SK-N-SH (cell line): Measurements from ENCODE around the gene DSTN. TPM values are rescaled to one million over a fixed set of nuclear protein-coding genes. Genes with fewer than 3 reads are reported as not detected.

Experiments used
- CTCF ChIA-PET: fragments of 300-600, 350-600 bp; formaldehyde crosslinking; extraction: SDS; loops from one replicate; lab custom pipeline; 2021; lab: Yijun Ruan, JAX
- POLR2A ChIA-PET: fragments of 350-600 bp; sonication (Branson Sonifier 250); formaldehyde crosslinking; extraction: SDS; loops from one replicate; lab custom pipeline; 2020; ENCODE audit warnings: antibody characterized with exemption, inconsistent platforms; lab: Yijun Ruan, JAX
- DNase-seq: peaks from one replicate; pipeline ENCODE4 v3.0.0; 2012
- H2AFZ ChIP-seq: fragments of 200-600 bp; sonication (generic); 2 replicates; pipeline ENCODE4 v1.8.1; 2016; ENCODE audit warnings: antibody characterized with exemption, mild to moderate bottlenecking, low read depth
- H3F3A ChIP-seq: fragments of 200-600 bp; sonication (generic); replicated peaks from 2 replicates; pipeline ENCODE3; 2016; ENCODE audit warnings: antibody characterized with exemption, mild to moderate bottlenecking; ENCODE audit not compliant: insufficient read depth
- H3K27ac ChIP-seq, 2 experiments: fragments of 200-500 bp in 1 of 2; fragments of 200-600 bp in 1 of 2; sonication (Bioruptor generic) in 1 of 2; sonication (generic), shearing (Covaris generic) in 1 of 2; 2 replicates each; pipeline versions ENCODE4 v1.5.1 to v1.6.1; 2014 to 2016; ENCODE audit warnings: low read depth in 2 of 2, inconsistent platforms in 1 of 2, low read length in 1 of 2, mild to moderate bottlenecking in 1 of 2, mixed read lengths in 1 of 2
- H3K27me3 ChIP-seq: fragments of 200-600 bp; sonication (generic), shearing (Covaris generic); 2 replicates; pipeline ENCODE4 v1.6.1; 2016; ENCODE audit warnings: mixed run types; ENCODE audit not compliant: insufficient read depth
- H3K36me3 ChIP-seq, 2 experiments: fragments of 200-500 bp in 1 of 2; fragments of 200-600 bp in 1 of 2; sonication (Bioruptor generic) in 1 of 2; sonication (generic) in 1 of 2; replicated peaks in 1 of 2; 2 replicates each; pipeline versions ENCODE3 to v1.5.1; 2014 to 2016; ENCODE audit warnings: low read length in 1 of 2, mild to moderate bottlenecking in 1 of 2; ENCODE audit not compliant: insufficient read depth in 2 of 2, control insufficient read depth in 1 of 2
- H3K4me1 ChIP-seq, 2 experiments: fragments of 200-500 bp in 1 of 2; fragments of 200-600 bp in 1 of 2; sonication (Bioruptor generic) in 1 of 2; sonication (generic), shearing (Covaris generic) in 1 of 2; 2 replicates each; pipeline versions ENCODE4 v1.5.1 to v1.6.1; 2014 to 2016; ENCODE audit warnings: low read depth in 1 of 2, low read length in 1 of 2, mixed run types in 1 of 2; ENCODE audit not compliant: insufficient read depth in 2 of 2, control insufficient read depth in 1 of 2
- H3K4me2 ChIP-seq: fragments of 200-600 bp; sonication (generic), shearing (Covaris generic); 2 replicates; pipeline ENCODE4 v1.6.1; 2017; ENCODE audit warnings: mixed run types
- H3K4me3 ChIP-seq, 2 experiments: fragments of 200-500 bp in 1 of 2; fragments of 200-600 bp in 1 of 2; sonication (Bioruptor generic) in 1 of 2; sonication (generic), shearing (Covaris generic) in 1 of 2; 2 replicates each; pipeline versions ENCODE4 v1.5.1 to v1.8.1; 2014 to 2016; ENCODE audit warnings: low read depth in 2 of 2, inconsistent platforms in 1 of 2, low read length in 1 of 2, mild to moderate bottlenecking in 1 of 2, mixed read lengths in 1 of 2, moderate library complexity in 1 of 2
- H3K79me2 ChIP-seq: fragments of 200-600 bp; sonication (generic); 2 replicates; pipeline ENCODE4 v1.8.1; 2017; ENCODE audit warnings: mild to moderate bottlenecking; ENCODE audit not compliant: insufficient read depth
- H3K9ac ChIP-seq: fragments of 200-600 bp; sonication (generic); 2 replicates; pipeline ENCODE4 v1.6.1; 2017; ENCODE audit warnings: mixed run types
- H3K9me2 ChIP-seq: fragments of 200-600 bp; sonication (generic); 2 replicates; pipeline ENCODE4 v1.6.1; 2017; ENCODE audit warnings: mixed run types
- H3K9me3 ChIP-seq: fragments of 200-600 bp; sonication (generic); 2 replicates; pipeline ENCODE4 v1.6.1; 2017; ENCODE audit warnings: mixed run types, mild to moderate bottlenecking, moderate library complexity
- H4K20me1 ChIP-seq: fragments of 200-600 bp; sonication (generic); 2 replicates; pipeline ENCODE4 v1.6.1; 2017; ENCODE audit warnings: mild to moderate bottlenecking, mixed run types; ENCODE audit not compliant: insufficient read depth
- CHD2 ChIP-seq: fragments of 150-350 bp; IDR thresholded peaks from 2 replicates; pipeline ENCODE4 v1.6.1; 2018; ENCODE audit warnings: low read length; ENCODE audit not compliant: partially characterized antibody
- CTCF ChIP-seq: fragments of 200-600 bp; sonication (generic); IDR thresholded peaks from 2 replicates; pipeline ENCODE4 v1.6.1; 2017; ENCODE audit warnings: antibody characterized with exemption, mild to moderate bottlenecking, moderate library complexity
- ELF1 ChIP-seq: IDR thresholded peaks from 2 replicates; pipeline ENCODE4 v1.4.0; 2012
- EP300 ChIP-seq, 2 experiments: IDR thresholded peaks; 2 replicates each; pipeline versions ENCODE4 v1.4.0 to v1.6.1; 2012; ENCODE audit warnings: borderline replicate concordance in 1 of 2, low read depth in 1 of 2, low read length in 1 of 2
- EZH2phosphoT487 ChIP-seq: fragments of 200-600 bp; sonication (generic); IDR thresholded peaks from 2 replicates; pipeline ENCODE4 v1.6.1; 2017; ENCODE audit warnings: low read depth, mixed run types, mild to moderate bottlenecking, antibody characterized with exemption, moderate library complexity, borderline replicate concordance
- FOSL2 ChIP-seq: IDR thresholded peaks from 2 replicates; pipeline ENCODE4 v1.4.0; 2012; ENCODE audit warnings: low read depth, mild to moderate bottlenecking, moderate library complexity, borderline replicate concordance
- MEF2A ChIP-seq: IDR thresholded peaks from 2 replicates; pipeline ENCODE4 v1.4.0; 2012; ENCODE audit warnings: low read depth, borderline replicate concordance
- NRF1 ChIP-seq: IDR thresholded peaks from 2 replicates; pipeline ENCODE4 v1.6.1; 2012; ENCODE audit warnings: low read depth, mild to moderate bottlenecking, low read length
- PBX3 ChIP-seq: IDR thresholded peaks from 2 replicates; pipeline ENCODE4; 2012
- POLR2AphosphoS5 ChIP-seq: IDR thresholded peaks from 2 replicates; pipeline ENCODE4 v1.6.1; 2012; ENCODE audit warnings: low read depth, low read length
- REST ChIP-seq: IDR thresholded peaks from 2 replicates; pipeline ENCODE4 v1.6.1; 2012; ENCODE audit warnings: mild to moderate bottlenecking, low read depth, low read length, moderate library complexity
- RXRA ChIP-seq: IDR thresholded peaks from 2 replicates; pipeline ENCODE4 v1.4.0; 2012; ENCODE audit warnings: low read depth, mild to moderate bottlenecking, borderline replicate concordance
- SMC3 ChIP-seq: IDR thresholded peaks from 2 replicates; pipeline ENCODE4 v1.6.1; 2012; ENCODE audit warnings: low read depth, low read length, improper control_type of control experiment
- TCF12 ChIP-seq: IDR thresholded peaks from 2 replicates; pipeline ENCODE4 v1.4.0; 2012
- WGBS: methylation state at CpG from one replicate; pipeline ENCODE4 v1.1.6; 2017; ENCODE audit warnings: low lambda C conversion rate; 5-methylcytosine and 5-hydroxymethylcytosine counted together
- polyA plus RNA-seq, 3 experiments: library from polyadenylated mRNA; depleted of rRNA; stranded (reverse); fragments of >200 nt; gene quantifications; 2 replicates each; pipeline ENCODE4 v1.2.3, GENCODE V29; 2012

DSTN gene
- polyA plus RNA-seq, 1 of the 3 experiments (the other 2 are of a cell fraction), result 167 TPM

DNA sequence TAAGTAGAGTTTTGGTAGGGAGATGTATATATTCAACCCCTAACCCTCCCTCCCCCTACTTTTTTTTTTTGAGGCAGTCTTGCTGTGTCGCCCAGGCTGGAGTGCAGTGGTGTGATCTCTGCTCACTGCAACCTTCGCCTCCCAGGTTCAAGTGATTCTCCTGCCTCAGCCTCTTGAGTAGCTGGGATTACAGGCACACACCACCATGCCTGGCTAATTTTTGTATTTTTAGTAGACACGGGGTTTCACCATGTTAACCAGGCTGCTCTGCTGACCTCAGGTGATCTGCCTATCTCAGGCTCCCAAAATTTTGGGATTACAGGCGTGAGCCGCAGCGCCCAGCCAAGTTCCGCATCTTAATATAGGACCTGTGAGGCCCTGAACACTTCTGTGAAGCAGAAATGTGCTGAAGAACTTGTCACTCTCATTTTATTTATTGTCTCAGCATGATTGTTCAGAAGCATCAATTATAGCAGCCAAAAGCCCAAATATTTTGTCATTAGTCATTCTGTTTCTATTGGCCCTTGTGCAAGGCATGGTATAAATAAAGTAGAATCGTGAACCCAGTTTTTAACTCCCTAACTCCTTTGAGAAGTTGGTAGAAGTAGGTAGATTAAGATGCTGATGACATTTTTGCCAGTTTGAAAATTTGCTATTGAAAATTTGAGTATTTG is 19.4 kb downstream of the DSTN start:
- no peak overlapping the region for H3K4me3 ChIP-seq
- H4K20me1 ChIP-seq, result peaks cover 100% of the 10 kb centered on the region
- POLR2A ChIA-PET, result interaction anchor here (1.0 kb wide), 1 partner anchor 20 kb away, joined by 4 read pairs; the partner anchor contains the start of gene DSTN
- no peak overlapping the region for H3K9ac ChIP-seq
- TF ChIP-seq PBX3 (peak; percentile 19; the same call in 1 of the 2 replicates), CHD2 (no peak)
- H2AFZ ChIP-seq, result no peak overlapping the region
- H3K79me2 ChIP-seq, result peaks cover 100% of the 10 kb centered on the region
- no peaks in the 10 kb centered on the region for H3K9me2 ChIP-seq
- H3K36me3 ChIP-seq, result peaks cover 6 to 43% of the 10 kb centered on the region in 2 experiments
- no peaks in the 10 kb centered on the region for H3K9me3 ChIP-seq
- H3K27ac ChIP-seq, result peak overlapping the region in 1 of 2 experiments; percentile 20; a peak in 1 of 4 replicates
- H3K4me1 ChIP-seq, result peaks cover 3 to 12% of the 10 kb centered on the region in 2 experiments; a peak in 2 of 4 replicates
- DNase-seq, result no peak
- 90% methylated on average over 8 of the region's 8 CpGs for WGBS
- CTCF ChIA-PET, result no interaction called here
- no peaks in the 10 kb centered on the region for H3K27me3 ChIP-seq
- H3K4me2 ChIP-seq, result peak overlapping the region; percentile 30; the same call in 1 of the 2 replicates
- peaks cover 9% of the 10 kb centered on the region for H3F3A ChIP-seq

DNA sequence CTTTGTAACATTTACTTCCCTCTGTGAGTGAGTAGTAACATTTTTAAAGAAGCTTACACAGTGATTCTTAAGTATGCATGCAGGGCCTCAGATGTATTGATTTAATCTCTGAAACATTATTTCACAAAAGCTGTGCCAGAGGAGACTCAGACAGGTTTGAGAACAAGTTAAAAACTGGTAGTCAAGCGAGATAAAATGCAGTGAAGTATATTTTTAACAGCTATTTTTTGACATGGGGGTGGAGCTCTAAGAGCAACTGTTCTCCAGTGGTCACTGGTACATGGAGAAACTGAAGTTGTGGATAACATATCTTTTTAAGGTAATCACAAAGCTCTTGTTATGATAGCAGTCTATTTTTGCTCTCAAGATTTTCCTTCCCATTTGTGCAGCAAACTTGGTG is 20.4 kb downstream of the DSTN start:
- Histone ChIP-seq H3K4me2 (peak overlapping the region; percentile 3; the same call in 1 of the 2 replicates), H3K79me2 (peaks cover 100% of the 10 kb centered on the region), H2AFZ (no peak overlapping the region), H3K36me3 (peaks cover 6 to 39% of the 10 kb centered on the region in 2 experiments), H3K4me3 (no peak overlapping the region), H3K9me3 (no peaks in the 10 kb centered on the region), H3K9ac (no peak overlapping the region), H3K27me3 (no peaks in the 10 kb centered on the region), H3F3A (peaks cover 10% of the 10 kb centered on the region), H3K4me1 (peaks cover 3 to 15% of the 10 kb centered on the region in 2 experiments; a peak in 2 of 4 replicates), H3K27ac (peak overlapping the region in 1 of 2 experiments; percentile 20; a peak in 1 of 4 replicates), H4K20me1 (peaks cover 100% of the 10 kb centered on the region), H3K9me2 (no peaks in the 10 kb centered on the region)
- TF ChIP-seq NRF1 (no peak), EZH2phosphoT487 (no peak), EP300 (IDR thresholded peaks at IDR 0.05; ENCODE audit: borderline replicate concordance in 1 of 2, low read depth in 1 of 2, low read length in 1 of 2) (no peak), SMC3 (no peak)
- no peak for DNase-seq
- ChIA-PET CTCF (interaction anchor here (0.7 to 1.5 kb wide), 3 partner anchors 10 to 26 kb away, joined by 3 read pairs; no protein-coding TSS in a partner anchor), POLR2A (interaction anchor here (0.6 to 1.0 kb wide), 2 partner anchors 10 to 20 kb away, joined by 3 to 4 read pairs; partner anchors contain the start of gene DSTN)
- WGBS, result 79% methylated on average over 1 of the region's 1 CpG

GRCh38 chr20:17593902-17594301 is 24.0 kb downstream of the DSTN start:
- TF ChIP-seq POLR2AphosphoS5 (no peak), FOSL2 (no peak), RXRA (no peak), TCF12 (no peak), EZH2phosphoT487 (no peak), CTCF (no peak), REST (no peak), MEF2A (no peak), ELF1 (no peak)
- Histone ChIP-seq H3K79me2 (peaks cover 100% of the 10 kb centered on the region), H3K36me3 (peaks cover 6 to 49% of the 10 kb centered on the region in 2 experiments), H2AFZ (no peak overlapping the region), H3F3A (peaks cover 8% of the 10 kb centered on the region), H3K27me3 (no peaks in the 10 kb centered on the region), H3K9me3 (no peaks in the 10 kb centered on the region), H3K9me2 (no peaks in the 10 kb centered on the region), H3K4me1 (peaks cover 3 to 19% of the 10 kb centered on the region in 2 experiments; a peak in 2 of 4 replicates), H3K9ac (no peak overlapping the region), H3K27ac (no peak overlapping the region), H3K4me3 (no peak overlapping the region), H4K20me1 (peaks cover 100% of the 10 kb centered on the region), H3K4me2 (no peak overlapping the region)
- ChIA-PET CTCF (interaction anchor here (0.8 to 1.5 kb wide), 3 partner anchors 23 to 89 kb away, joined by 3 to 4 read pairs (median 3); no protein-coding TSS in a partner anchor), POLR2A (no interaction called here)
- WGBS, result 95% methylated on average over 4 of the region's 4 CpGs
- DNase-seq, result no peak
